ENCODE data around the gene GRIK3. TPM values are rescaled to one million over a fixed set of nuclear protein-coding genes. Genes with fewer than 3 reads are reported as not detected.

The GRIK3 gene
- total RNA-seq, 1 donor from 2014 or later = not detected

DNA sequence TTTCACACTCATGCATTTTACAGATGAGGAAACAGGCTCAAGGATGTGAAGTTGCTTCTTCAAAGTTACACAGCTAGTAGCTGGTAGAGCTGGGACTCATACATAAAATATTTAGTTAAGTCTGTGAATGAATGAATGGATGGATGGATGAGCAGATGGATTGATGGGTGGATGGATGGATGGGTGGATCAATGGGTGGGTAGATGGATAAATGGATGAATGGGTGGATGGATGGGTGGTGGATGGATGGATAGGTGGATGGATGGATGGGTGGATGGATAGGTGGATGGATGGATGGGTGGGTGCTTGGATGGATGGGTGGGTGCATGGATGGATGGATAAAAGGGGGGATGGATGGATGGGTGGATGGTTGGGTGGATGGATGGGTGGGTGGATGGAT is 240.9 kb downstream of the GRIK3 start:
- DNase-seq (ENCODE audit: low read depth, low spot score) = no peak

DNA sequence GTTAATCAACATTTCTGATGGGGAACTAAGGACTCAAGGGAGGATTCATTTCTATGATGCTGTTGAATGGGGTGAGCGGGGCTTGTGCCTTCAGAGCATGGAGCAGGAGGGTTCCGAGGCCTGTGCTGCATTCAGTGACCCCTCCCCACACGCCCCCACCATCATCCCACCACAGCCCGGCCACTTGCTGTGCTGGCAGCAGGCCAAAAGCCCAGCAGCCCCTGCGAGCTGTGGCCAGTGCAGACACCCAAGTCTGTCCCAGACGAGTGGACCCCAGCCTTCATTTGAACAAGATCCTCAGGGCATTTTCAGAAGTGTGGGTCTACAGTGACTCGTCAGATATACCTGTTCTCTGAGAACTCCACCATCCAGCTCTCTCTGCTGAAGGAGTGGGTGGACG is 242.0 kb downstream of the GRIK3 start:
- no peak for DNase-seq (ENCODE audit: low read depth, low spot score)

DNA sequence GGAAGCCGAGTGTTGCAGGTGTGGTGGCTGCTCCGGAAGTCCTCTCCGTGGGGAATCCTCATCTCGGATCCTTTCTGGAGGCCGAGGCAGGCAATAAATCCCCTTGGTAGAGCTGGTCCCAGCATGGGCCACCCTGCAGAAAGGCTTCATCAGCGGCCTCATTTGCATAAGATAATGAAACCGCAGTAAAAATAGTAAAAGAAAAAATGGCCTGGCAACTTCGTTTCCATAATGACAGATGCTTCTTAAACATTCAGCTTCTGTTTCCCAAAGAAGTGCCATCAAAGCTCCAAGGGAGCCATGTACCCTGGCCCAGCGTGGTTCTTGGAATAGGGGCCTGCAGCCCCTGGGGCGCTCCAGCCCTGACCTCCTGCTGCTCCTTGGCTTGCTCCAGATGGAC is 244.1 kb downstream of the GRIK3 start:
- DNase-seq (ENCODE audit: low read depth, low spot score) = no peak

DNA sequence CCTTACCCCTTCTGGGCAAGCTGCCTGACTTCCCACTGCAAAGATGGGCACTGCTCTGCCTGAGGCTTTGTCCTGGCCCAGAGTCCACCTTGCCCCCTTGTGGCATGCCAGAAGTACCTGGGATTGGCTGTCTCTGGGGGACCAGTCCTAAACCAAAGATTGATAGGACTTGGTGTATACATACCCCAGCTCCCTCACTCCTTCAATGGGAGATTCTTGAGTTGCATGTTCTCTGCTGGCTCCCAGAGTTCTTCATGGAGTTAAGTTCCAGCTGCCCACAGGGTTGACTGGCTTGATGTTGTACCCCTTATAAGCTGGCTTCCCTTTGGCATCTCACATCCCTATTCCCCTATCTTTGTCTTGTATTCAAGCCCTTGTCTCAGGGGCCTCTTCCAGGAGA is 244.8 kb downstream of the GRIK3 start:
- no peak for DNase-seq (ENCODE audit: low read depth, low spot score)

DNA sequence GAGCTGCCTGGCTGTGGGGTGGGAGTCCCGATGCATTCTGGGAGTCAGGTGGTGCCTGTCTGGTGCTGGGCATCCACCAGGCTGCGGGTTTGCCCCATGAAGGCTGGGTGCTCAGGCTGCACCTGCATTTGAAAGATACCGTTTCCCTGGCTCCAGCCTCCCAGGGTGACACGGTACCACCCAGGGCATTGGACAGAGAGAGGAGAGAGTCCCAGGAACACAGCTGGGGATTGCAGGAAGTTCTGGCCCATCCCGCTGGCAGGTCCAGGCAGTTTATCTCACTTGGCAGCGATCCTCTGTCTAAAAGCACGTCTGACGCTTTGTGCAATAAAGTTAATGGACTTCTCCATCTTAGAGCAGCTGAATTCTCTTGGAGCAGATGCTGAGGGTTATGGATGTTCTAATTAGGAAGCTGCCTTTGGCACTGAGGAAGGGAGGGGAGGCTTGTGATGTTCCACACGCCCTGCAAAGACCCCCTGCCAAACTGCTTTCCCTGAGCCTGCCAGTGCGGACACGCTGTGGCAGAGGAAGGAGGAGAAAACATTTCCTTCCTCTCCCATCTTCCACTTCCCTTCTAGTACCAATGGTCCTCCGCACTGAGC is 246.9 kb downstream of the GRIK3 start:
- DNase-seq (ENCODE audit: low read depth, low spot score) = no peak

DNA sequence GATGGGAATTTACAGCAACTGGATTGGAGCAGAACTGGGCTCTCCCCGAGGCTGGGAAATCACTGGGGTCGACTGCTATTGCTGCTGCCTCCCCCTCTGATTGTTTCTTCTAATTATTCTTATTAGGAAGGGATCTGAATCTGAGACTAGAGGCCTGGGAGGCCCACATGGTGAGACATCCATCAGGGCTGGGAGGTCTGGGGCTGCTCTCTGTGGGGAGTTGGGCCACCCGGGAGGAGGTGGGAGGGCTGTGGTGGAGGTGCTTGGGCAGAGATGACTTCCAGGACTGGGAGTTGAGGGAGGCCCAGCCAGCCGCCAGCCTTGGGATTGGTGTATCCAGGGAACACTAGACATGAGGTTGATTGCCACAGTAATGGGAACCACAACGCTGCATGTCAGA is 247.9 kb downstream of the GRIK3 start:
- no peak for DNase-seq (ENCODE audit: low read depth, low spot score)

DNA sequence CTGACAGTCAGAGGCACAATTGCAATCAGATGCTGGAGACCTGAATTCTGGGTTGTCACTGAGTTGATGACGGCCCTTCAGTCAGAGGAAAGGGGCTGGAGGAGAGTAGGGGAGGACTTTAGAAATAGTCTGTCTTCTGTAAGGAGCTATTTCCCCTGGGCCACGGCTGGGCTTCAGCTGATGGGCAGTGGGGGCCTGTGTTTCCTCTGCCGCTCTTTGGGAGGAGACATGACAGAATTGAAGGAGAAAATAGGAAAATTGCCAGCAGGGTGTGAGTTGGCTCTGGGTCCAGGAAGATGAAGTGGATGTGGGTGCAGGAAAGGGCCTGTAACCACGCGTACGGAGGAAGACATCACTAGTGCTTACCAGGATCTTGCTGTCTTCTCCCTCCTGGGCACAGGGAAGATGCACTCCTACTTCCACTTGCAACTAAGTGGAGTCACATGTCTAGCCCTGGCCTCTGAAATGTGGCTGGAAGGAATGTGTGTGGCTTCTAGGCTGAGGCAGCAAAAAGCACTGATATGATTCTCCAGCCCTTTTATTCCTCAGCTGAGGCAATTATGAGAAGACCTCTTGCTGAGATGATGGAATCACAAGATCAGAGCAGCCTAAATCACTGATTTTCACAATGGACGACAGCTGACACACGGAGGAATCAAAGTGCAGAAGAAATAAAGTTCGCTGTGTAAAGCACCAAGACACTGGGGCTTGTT is 250.0 kb downstream of the GRIK3 start:
- no peak for DNase-seq (ENCODE audit: low read depth, low spot score)

DNA sequence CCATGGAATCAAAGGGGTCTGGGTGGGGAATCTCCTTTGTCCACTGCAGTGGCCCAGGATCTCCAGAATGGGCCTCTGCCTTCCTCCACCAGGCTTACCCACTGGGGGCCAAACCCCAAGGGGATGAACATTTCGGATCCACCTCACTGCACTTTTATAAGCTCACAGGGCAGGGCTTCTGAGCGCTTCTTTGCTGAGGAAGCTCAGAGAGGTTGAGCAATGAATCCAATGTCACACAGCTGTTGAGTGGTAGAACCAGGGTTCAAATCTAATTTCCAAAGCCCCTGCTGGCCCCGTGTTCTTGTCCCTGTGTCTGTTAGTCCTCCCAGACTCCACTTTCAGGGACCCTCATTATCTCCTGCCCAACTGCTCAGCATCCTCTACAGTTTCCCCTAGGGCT is 250.8 kb downstream of the GRIK3 start:
- DNase-seq (ENCODE audit: low read depth, low spot score) = no peak

DNA sequence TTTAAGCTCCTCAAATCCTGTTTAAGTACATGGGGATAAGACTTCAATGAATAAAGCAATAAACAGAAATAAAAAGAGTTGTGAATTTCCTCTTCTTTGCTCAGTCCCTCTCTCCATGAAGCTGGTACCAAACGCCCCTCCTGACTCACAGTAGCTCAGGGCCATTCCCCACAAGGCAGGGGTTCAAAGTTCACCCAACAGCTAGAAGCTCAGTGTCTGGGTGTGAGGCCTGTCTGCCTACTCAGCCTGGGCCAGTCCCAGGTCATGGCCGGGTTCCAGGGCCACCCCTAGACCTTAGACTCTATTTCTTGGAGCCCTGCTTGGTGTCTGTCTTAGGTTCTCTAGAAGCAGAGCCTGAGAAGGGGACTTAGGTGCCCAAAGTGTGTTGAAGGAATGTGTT is 251.5 kb downstream of the GRIK3 start:
- DNase-seq (ENCODE audit: low read depth, low spot score) = no peak

DNA sequence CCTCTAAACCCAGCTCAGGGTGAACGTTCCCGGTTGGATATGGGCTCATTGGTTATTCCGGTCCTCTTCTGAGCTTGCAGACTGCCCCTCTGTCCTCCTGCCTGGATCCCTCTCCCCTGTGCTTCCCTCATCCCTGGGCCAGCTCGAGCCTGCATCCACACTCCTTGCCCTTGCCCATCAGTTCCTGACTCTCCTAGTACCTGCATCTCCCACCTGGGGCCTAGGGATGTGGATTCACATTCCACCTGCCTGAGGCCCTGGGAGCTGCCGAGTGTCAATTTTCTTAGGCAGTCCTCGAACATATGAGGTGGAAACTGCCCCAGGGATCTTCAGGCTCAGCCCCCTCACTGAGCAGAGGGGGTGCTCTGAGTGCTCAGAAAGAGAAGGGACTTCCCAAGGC is 252.2 kb downstream of the GRIK3 start:
- DNase-seq (ENCODE audit: low read depth, low spot score) = no peak

DNA sequence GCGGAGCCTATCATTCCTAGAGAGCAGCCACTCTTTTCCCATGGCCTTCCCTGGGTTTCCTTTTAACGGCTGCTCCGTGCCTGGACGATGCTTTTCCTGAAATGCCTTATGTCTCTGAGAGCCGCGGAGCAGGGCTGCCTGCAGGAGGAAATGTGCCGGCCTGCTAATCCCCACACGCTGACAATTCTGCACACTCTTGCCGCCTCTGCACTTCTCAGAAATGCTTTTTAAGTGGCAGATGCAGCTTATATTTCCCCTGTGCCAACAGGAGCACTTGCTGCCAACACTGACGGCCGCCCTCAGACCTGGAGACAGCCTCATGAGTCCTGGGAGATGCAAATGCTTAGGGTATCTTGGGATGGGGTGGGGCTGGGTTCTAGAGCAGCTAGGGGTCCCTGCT is 253.2 kb downstream of the GRIK3 start:
- no peak for DNase-seq (ENCODE audit: low read depth, low spot score)

DNA sequence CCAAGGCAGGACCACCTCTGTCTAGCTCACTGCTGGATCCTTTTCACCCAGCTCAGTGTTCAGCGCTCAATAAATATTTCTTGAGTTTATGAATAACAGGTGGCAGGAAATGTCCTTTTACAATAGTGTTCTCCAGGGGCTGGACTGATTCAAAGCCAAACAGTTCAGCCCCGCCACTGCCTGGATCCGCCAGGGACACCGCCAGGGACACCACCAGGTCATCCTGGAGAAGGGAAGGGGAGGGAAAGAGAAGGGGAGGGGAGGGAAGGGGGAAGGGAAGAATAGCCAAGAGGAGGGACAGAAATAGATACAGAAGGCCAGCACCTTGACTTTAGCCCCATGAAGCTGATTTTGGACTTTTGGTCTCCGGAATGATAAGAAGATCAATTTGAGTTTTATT is 255.6 kb downstream of the GRIK3 start:
- no peak for DNase-seq (ENCODE audit: low read depth, low spot score)

DNA sequence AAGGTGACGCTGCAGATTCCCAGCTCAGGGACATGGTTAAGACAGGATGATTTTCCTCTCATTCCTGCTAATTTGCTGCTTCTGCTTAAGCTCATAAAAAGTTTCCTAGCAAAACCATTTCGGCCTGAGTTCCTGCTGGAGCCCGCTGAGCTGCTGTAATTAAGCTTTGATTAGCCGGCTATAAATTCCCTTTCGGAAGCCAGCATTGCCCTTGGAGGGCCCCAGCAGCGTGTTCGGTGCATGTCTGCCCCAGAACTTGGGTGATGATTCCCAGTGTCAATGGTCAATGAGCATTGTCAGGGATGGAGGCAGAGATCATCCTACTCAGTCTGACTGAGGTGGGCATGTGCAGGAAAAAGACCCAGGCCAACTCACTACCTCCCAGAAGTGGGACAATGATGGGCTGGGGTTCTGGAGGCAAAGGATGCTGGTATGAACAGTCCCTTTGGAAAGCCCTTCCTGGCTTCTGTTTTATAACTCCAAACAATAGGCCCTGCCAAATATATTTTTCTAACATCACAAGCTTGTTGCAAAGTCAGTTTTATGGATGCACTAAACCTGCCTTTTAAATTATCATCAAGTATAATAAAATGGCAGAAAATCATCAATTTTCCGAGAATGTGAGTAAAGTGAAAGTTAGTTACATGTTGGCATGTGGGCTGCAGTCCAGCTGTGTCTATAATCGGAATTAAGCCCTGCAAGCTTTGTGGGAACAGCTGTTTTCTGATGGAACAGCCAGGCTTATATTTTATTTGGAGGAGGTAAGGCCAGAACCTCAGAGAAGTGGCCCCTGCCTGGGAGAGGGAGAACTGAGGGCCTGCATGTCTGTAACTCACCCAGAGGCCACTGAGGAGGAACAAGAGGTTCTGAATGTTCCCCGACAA is 257.1 kb downstream of the GRIK3 start:
- no peak for DNase-seq (ENCODE audit: low read depth, low spot score)

DNA sequence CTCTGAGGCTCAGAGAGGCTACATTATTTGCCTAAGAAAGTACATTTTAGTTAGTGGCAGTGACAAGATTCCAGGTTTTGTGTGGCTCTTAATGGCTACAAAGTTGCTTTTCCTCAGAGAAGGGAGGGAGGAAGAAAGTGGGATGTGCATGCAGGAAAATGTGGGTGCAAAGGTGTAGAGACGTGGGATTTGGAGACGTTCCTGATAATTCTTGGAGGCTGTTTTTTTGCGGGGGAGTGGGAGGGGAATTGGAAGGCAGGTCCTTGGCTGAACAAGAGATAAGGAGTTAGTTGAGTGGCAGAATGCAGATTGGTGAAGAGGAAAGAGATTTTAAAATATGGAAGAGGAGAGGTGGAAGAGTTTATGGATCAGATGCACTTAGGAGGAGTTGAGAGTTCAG is 258.1 kb downstream of the GRIK3 start:
- no peak for DNase-seq (ENCODE audit: low read depth, low spot score)

DNA sequence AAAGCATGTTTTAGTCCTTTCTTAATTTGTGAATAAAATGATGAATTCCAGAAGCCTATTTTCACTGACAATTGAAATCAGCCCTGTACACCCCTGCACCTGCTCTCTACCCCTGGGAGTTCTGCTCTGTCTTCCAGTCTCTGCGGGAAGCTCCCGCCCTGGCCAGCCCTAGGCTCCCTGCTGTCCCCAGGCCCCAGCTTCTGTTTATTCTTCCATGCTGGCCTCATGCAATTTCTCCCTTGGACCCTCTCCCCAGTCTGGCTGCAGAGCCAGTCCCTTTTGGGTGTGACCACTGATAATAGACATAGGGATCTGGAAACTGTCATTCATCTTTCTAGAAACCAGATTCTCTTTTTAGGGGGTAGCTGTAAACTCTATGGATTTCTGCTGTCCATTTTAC is 258.6 kb downstream of the GRIK3 start:
- DNase-seq (ENCODE audit: low read depth, low spot score) = no peak

DNA sequence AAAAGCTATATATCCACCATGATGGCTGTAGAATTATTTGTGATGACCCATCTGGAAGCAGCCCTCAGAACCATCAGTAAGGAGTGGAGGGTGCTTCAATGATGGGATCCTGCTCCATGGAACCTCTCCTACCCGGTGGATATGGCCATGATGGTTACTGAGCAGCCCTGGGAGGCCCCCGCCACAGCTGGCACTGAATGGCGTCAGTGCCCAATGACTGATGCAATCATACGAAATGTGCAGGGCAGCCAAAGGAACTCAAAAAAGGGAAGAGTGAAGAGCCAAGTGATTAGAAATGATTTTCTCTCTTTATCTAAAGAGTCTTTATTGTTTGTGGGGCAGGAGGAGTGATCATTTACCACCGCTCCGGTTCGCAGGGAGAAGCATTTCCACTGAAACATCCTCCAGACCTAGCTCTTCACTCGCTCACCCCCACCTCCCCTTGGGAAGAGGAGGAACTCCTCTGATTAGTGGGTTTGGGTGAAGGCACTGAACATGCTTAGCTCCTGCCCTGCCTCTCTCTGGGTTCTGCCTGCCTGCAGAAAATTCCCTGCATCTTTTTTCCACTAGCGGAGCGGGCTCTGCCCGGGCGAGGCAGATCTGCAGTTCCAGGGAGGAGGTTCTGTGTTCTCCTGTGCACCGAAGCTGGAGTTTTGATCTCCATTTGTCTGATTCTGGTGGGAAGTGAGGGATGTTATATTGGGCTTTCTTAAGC is 260.3 kb downstream of the GRIK3 start:
- no peak for DNase-seq (ENCODE audit: low read depth, low spot score)

DNA sequence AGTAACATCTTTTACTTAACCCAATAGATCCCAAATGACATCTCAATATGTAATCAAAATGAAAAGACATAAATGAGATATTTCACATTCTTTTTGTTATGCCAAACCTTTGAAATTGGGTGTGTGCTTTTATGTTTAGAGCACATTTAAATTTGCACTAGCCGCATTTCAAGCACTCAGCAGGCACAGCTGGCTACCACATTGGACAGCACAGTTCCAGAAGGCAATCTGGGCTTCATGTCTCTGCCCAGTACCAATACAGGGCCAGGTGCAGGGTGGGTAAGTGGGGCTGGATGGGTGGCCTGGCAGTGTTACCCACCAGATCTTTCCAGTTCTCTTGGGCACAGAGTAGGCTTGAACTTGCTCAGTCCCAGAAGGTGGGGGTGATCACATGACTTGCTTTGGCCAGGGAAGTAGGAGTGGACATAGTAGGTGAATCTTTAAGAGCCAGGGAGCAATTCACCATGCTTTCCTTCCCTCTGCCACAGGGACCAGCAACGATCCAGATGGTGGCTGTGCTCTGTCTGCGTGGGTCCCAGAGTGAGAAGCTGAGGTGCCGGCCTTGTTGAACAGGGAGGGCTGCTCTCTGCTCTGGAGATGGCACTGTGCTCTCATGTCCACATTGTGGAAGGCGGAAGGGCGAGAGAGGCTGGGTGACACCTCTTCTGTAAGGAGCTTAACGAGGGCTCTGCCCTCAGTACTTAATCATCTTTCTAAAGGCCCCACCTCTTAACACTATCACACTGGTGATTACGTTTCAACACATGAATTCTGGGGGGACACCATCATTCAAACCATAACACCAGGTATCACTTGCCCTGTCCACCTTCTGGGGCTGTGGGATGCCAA is 261.4 kb downstream of the GRIK3 start:
- DNase-seq (ENCODE audit: low read depth, low spot score) = no peak

DNA sequence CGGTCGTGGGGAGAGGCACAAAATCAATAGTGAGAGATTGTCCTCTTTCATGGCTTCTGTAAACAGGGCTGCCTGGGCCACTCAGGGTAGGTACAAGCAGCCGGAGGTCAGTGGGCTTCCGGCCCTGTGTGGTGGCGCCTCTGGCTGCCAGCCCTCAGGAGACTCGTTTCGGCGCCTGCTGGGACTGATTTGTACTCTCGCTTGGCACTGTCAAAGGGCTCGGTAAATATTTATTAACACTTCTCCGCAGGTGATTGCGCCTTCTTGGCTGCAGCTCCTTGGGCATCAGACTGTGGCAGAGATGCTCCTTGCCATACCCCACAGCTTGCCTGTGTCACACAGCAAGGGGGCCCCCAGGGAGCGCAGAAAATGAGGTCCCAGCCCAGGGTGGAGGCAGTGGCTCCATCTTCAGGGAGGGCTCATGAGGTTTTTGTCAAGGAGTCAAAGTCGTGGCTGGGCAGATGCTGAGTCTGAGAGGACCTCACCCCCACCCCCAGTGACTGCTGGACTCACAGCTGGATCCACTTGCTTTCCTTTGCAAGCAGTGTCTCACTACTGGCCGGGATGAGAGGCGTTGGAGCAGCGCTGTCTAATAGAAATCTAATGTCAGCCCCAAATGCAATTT is 262.5 kb downstream of the GRIK3 start:
- DNase-seq (ENCODE audit: low read depth, low spot score) = no peak

DNA sequence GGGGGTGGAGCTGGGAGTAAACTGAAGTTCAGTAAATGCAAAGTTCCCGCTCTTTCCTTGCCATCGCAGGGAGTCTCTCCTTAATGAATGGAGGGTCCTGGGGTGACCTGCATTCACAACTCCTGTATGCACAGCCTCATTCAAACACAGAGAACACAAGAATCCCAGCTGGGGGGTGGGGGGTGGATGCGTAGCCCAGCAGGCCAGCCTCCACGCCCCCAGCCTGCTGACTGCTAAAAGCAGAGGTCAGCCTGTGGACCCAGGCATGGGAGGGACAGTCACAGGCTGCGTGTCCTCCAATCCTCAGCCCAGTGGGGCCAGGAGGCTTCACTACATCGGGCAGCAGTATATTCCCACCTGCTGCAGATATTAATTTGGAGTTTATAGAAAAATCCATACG is 263.1 kb downstream of the GRIK3 start:
- DNase-seq (ENCODE audit: low read depth, low spot score) = no peak

All from pulmonary artery endothelial cell (primary cell).